Gastrocnemius medialis (tissue), 4 donors: Measurements from ENCODE around the gene HSPA2.

Experiments
- POLR2A ChIP-seq, 2 donors: fragments of 450-650 bp; IDR thresholded peaks; one replicate each; pipeline ENCODE4 v1.6.1; 2017; ENCODE audit warnings: antibody characterized with exemption in 2 of 2, mild to moderate bottlenecking in 2 of 2, moderate library complexity in 2 of 2
- TF ChIP-seq, protein P1 (sequence below), 5 experiments: fragments of 450-650 bp in 3 of 5; fragments of 200-600 bp in 2 of 5; sonication (generic) in 2 of 5; IDR thresholded peaks in 4 of 5; conservative IDR thresholded peaks in 1 of 5; 1 replicate in 4 of 5; 2 replicates in 1 of 5; pipeline ENCODE4 v1.5.1; 2016 to 2019; ENCODE audit warnings: antibody characterized with exemption in 5 of 5, mild to moderate bottlenecking in 3 of 5, moderate library complexity in 3 of 5

DNA sequence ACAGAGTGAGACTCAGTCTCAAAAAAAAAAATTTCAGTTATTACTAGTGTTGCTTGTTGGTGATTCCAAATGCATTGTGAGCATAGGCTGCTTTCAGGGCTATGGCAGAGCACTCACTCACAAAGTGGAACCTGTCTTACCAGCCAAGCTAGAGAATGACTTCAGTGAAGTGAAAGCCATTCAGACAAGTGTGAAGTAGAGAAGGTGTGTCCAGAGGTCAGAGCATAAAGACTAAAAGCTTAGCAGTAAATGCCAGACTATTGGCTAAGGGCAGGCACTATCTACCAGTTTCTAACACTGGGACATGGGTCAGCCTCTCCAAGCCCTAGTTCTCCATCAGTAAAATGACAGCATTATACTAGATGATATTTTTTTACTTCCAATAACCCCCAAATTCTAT, 21.9 kb downstream of the HSPA2 start:
- TF ChIP-seq, protein P1, sequence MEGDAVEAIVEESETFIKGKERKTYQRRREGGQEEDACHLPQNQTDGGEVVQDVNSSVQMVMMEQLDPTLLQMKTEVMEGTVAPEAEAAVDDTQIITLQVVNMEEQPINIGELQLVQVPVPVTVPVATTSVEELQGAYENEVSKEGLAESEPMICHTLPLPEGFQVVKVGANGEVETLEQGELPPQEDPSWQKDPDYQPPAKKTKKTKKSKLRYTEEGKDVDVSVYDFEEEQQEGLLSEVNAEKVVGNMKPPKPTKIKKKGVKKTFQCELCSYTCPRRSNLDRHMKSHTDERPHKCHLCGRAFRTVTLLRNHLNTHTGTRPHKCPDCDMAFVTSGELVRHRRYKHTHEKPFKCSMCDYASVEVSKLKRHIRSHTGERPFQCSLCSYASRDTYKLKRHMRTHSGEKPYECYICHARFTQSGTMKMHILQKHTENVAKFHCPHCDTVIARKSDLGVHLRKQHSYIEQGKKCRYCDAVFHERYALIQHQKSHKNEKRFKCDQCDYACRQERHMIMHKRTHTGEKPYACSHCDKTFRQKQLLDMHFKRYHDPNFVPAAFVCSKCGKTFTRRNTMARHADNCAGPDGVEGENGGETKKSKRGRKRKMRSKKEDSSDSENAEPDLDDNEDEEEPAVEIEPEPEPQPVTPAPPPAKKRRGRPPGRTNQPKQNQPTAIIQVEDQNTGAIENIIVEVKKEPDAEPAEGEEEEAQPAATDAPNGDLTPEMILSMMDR (IDR thresholded peaks at IDR 0.05 in 4 of 5, conservative IDR thresholded peaks at IDR 0.05 in 1 of 5), result no peak
- no peak for TF ChIP-seq POLR2A (IDR thresholded peaks at IDR 0.05)
